Measurements from ENCODE around the gene UBL7.

GRCh38 chr15:74443100-74443909 lies 17.7 kb downstream of the UBL7 start:
- no peak for TF ChIP-seq CTCF (IDR thresholded peaks at IDR 0.05; ENCODE audit: low read length)
- TF ChIP-seq EZH2 (optimal IDR thresholded peaks at IDR 0.05; ENCODE audit: low read depth, low read length), result no peak

Measured in MM.1S (cell line).